ENCODE data around the gene NOL11.
A peak's percentile ranks its signal among the peaks of the same experiment; 100 is the strongest.
"Not testable (repeated sequence)": the region's sequence is repeated elsewhere in the genome, so short reads cannot be mapped to it uniquely, and the experiment has no call there.

Gene NOL11

DNA sequence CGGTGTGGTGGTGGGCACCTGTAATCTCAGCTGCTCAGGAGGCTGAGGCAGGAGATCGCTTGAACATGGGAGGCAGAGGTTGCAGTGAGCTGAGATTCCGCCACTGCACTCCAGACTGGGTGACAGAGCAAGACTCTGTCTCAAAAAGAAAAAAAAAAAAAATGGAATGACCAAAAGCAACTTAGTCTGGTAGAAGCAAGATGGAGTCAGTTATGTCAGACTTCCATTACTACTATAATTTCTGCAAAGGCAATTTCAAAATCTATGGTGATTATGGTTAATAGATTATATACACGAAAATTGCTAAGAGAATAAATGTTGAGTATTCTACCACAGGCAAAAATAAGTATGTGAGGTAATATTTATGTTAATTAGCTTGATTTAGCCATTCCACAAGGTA lies 32.3 kb downstream of the NOL11 start:
- H3K4me3 ChIP-seq (ENCODE audit: low read length), result no peak overlapping the region
- DNase-seq (ENCODE audit: low read depth, low spot score), result no peak

DNA sequence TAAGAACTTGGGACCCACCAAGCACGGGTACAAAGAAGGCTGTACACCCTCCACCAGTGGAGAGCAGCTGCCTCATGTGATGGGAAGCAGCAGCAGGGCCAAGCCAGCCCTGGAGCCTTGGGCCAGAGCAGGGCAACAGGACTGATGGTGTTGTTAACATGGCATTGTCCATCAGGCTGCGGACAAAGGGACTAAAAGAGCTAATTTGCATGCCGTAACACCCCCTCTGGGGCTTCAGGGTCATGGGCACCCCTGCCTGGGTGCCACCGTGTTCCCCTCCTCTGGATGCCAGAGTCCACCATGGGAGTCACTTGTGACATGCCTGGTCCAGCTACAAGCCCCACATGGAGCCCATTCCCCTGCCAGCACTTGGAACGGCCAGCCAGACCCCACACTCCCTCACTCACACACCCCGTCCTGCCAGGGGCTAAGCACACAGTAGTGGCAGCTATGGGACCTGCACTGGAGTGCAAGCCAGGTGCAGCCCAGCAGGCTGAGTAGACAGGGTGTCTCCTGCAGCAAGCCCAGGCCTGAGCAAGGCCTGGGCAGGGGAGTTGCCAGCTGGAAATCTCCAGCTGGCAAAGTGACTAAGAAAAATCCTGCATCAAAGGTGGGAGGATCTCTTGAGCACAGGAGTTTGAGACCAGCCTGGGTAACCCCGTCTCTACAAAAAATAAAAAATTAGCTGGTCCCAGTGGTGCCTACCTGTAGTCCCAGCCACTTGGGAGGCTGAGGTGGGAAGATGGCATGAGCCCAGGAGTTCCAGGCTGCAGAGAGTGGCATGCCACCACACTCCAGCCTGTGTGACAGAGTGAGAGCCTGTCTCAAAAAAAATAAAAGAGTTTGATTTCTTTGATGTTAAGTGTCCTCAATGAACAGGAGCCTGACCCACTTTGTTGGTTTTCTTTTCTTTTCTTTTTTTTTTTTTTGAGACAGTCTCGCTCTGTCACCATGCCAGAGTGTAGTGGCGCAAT lies 33.7 kb downstream of the NOL11 start:
- H3K4me3 ChIP-seq (ENCODE audit: low read length), result no peak overlapping the region
- DNase-seq (ENCODE audit: low read depth, low spot score), result no peak

DNA sequence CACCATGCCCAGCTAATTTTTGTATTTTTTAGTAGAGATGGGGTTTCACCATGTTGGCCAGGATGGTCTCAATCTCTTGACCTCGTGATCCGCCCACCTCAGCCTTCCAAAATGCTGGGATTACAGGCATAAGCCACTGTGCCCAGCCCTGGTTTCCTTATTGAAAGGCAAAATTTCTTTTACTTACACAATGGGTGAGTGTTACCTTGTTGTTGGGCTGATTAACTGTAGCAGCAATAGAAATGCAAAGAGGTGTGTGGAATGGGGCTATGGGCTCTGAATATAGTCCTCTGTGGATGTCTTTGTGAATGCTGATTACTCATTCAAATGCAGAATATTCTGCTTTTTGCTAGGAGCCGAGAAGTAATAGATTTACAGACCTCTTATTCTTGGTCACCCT lies 34.4 kb downstream of the NOL11 start:
- DNase-seq (ENCODE audit: low read depth, low spot score); H3K4me3 ChIP-seq (ENCODE audit: low read length): not testable (repeated sequence)

DNA sequence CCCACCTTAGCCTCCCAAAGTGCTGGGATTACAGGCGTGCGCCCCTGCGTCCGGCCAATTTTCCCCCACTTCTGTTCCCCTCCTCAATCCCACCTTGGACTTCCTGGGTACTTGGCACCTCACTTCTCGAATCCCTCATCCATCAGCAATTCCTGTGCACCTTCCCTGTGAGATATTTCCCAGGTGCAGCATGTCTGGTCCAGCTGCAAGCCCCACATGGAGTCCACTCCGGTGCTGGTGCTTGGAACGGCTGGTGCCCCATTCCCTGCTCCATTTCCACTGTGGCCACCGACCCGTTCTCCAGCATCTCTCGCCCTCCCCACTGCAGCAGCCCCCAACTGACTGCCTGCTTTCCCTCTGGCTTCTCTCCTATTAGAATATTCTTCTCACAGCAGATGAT lies 35.3 kb downstream of the NOL11 start:
- no peak for DNase-seq (ENCODE audit: low read depth, low spot score)
- H3K4me3 ChIP-seq (ENCODE audit: low read length), result no peak overlapping the region

DNA sequence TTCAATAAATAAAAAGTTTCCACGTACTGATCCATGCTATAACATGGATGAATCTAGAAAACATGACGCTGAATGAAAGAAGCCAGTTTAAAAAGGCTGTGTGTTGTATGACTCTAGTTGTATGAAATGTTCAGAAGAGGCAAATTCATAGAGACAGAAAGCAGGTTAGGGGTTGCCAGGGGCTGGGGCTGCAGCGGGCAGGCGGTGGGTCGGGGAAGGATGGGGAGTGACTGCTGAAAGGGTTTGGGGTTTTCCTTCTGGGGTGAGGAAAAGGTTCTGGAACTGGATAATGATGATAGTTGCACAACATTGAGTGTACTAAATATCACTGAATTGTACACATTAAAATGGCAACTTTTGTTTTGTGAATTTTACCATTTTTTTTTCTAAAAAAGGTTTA lies 36.3 kb downstream of the NOL11 start:
- no peak for DNase-seq (ENCODE audit: low read depth, low spot score)
- no peak overlapping the region for H3K4me3 ChIP-seq (ENCODE audit: low read length)

DNA sequence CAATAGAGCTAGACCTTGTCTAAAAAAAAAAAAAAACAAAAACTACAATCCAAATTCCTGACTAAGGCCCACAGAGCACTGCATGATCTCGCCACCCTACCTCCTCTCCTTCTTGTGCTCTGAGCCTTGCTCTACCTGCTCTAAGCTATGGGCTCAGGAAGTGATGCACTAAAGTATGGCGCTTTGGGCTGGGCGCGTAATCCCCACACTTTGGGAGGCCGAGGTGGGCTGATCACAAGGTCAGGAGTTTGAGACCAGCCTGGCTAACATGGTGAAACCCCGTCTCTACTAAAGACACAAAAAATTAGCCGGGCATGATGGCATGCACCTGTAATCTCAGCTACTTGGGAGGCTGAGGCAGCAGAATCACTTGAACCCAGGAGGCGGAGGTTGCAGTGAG lies 37.0 kb downstream of the NOL11 start:
- not testable (repeated sequence) for H3K4me3 ChIP-seq (ENCODE audit: low read length); DNase-seq (ENCODE audit: low read depth, low spot score)

DNA sequence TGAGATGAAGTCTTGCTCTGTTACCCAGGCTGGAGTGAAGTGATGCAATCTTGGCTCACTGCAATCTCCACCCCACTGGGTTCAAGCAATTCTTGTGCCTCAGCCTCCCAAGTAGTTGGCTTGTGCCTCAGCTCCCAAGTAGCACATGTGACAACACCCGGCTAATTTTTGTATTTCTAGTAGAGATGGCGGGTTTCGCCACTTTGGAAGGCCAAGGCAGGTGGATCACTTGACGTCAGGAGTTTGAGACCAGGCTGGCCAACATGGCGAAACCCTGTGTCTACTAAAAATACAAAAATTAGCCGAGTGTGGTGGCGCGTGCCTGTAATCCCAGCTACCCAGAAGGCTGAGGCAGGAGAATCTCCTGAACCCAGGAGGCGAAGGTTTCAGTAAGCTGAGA lies 39.0 kb downstream of the NOL11 start:
- not testable (repeated sequence) for DNase-seq (ENCODE audit: low read depth, low spot score)

DNA sequence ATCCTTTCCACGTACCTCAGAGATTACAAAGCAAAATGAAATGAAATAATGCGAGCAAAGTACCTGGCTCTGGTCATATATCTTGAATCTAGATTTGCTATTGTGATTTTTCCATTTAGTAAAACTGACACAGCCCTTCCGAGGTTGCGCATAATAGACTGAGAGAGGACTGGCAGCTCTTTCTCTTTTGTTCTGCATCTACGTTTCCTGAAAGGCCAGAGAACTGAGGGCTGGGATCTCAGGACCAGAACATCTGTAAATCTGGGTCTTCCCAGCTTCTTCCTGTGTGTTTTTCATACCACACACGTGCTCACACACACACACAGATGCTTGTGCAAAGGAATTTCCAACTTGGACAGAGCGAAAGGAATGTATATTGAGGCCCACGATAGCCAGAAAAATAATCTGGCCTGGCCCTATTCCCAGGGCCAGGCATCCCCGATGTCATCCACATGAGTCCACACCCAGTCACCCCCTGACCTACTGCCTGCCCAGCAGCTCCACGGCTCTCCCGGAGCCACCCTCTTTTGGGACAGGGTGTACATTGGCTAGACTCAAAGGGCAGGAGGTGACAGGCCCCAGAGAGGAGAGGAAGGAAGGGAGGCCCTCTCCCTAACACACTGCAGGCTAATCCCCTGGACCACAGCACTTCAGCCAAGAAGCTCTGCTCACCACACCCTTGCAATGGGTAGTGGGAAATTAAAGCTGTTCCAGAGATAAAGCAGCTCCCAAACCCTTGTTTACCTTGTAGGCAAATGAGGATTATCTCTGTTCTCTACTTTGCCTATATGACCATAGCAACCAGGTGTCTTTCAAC lies 41.8 kb downstream of the NOL11 start:
- H3K4me3 ChIP-seq (ENCODE audit: low read length), result no peak overlapping the region
- DNase-seq (ENCODE audit: low read depth, low spot score), result no peak

More for the DNA sequence above, 39.0 kb downstream of the NOL11 start:
- not testable (repeated sequence) for H3K4me3 ChIP-seq (ENCODE audit: low read length)

DNA sequence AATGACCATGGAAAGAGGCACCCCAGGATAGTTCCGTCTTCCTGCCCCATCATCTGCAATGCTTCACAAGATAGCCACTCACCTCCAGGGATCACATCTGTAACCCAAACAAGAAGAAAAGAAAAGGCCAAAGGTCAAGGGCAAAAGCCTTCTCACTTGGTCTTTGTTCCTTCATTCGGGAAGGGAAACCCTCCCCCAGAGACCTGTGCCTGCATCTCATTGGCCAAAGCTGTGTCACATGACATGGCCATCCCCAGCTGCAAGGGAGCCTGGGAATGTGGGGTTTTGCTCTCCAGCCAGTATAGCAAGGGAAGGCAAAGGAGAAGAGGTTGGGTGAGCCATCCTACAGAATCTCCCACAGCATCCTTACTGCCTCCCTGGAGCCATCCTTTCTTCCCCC lies 47.9 kb downstream of the NOL11 start:
- DNase-seq (ENCODE audit: low read depth, low spot score), result no peak
- H3K4me3 ChIP-seq (ENCODE audit: low read length), result no peak overlapping the region

DNA sequence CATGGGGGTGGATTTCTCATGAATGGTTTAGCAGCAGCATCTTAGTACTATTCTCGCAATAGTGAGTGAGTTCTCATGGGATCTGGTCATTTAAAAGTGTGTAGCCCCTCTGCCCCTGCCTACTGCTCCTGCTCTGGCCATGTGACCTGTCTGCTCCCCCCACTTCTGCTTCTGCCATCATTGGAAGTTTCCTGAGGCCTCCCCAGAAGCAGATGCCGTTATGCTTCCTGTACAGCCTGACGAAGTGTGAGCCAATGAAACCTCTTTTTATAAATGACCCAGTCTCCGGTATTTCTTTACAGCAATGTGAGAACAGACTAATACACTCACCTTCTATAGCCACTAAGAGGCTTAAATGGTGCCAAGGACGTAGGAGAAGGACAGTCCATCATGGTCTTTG lies 51.5 kb downstream of the NOL11 start:
- H3K4me3 ChIP-seq (ENCODE audit: low read length), result no peak overlapping the region
- no peak for DNase-seq (ENCODE audit: low read depth, low spot score)

DNA sequence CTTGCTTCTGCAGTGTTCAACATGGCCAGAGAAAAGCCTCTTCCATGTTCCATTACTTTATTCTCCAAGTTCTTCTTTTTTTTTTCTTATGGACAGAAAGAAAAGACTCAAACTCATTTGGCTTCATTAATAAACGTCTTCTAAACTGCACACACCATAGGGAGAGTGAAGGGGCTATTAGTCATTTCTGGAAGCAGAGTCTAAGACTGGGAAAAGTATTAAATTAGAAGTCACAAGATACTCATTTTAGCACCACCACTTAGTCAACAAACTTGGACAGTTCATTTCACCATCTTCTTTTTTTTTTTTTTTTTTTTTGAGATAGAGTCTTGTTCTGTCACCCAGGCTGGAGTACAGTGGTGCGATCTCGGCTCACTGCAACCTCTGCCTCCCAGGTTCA lies 52.8 kb downstream of the NOL11 start:
- no peak for DNase-seq (ENCODE audit: low read depth, low spot score)

DNA sequence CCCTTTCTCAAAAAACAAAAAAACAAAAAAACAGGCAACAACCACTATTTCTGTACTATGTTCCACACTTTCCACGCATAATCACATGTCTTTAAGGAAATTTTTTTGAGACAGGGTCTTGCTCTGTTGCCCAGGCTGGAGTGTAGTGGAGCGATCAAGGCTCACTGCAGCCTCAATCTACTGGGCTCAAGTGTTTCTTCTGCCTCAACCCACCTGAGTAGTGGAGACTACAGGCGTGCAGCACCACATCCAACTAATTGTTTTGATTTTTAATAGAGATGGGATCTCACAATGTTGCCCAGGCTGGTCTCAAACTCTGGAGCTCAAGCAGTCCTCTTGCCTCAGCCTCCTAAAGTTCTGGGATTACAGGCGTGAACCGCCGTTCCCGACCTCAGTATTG lies 54.9 kb downstream of the NOL11 start:
- no peak overlapping the region for H3K4me3 ChIP-seq (ENCODE audit: low read length)
- DNase-seq (ENCODE audit: low read depth, low spot score), result no peak

More for the DNA sequence above, 52.8 kb downstream of the NOL11 start:
- H3K4me3 ChIP-seq (ENCODE audit: low read length), result no peak overlapping the region

DNA sequence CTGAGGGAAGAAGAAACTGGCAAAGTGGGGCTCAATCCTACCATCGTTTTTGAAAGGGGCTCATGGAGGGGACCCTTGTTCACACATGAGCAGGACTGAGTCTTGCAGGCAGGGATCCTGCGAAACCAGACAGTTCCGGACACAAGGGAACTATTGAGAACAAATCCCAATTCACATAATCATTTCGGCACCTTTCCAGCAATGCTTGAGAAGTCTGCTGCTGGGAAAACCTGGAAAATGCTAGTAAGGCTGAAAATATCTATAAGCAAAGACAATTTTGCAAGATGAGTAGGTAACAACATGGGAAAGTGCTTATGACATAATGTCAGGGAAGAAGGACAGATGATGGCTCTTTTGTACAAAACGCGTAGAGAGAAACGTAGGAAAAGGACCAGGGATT lies 55.5 kb downstream of the NOL11 start:
- no peak overlapping the region for H3K4me3 ChIP-seq (ENCODE audit: low read length)

DNA sequence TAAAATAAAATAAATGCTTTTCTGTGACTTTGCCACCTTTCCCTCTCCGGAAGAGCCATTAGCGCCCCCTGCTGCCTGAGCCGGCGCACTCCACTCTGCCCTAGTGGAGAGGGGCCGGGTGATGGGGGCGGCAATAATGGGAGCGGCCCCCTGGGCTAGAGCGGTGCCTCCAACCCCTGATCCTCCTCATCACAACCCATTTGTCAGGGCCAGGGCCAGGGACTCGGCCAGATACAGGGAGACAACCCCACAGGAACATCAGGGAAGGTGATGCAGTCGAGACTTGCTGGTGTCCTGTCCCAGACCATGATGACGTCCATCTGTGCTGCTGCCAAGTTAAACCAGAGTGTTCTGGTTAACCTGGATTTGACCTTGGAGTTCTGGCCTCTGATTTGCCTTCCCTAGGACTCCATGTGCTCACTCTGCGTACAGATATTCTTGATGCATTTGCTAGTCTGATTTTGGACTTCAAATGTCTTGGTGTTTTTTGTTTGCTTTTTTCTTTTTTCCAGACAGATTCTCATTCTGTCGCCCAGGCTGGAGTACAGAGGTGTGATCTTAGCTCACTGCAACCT lies 61.4 kb downstream of the NOL11 start:
- no peak overlapping the region for H3K4me3 ChIP-seq (ENCODE audit: low read length)

More for the DNA sequence above, 55.5 kb downstream of the NOL11 start:
- DNase-seq (ENCODE audit: low read depth, low spot score), result no peak

DNA sequence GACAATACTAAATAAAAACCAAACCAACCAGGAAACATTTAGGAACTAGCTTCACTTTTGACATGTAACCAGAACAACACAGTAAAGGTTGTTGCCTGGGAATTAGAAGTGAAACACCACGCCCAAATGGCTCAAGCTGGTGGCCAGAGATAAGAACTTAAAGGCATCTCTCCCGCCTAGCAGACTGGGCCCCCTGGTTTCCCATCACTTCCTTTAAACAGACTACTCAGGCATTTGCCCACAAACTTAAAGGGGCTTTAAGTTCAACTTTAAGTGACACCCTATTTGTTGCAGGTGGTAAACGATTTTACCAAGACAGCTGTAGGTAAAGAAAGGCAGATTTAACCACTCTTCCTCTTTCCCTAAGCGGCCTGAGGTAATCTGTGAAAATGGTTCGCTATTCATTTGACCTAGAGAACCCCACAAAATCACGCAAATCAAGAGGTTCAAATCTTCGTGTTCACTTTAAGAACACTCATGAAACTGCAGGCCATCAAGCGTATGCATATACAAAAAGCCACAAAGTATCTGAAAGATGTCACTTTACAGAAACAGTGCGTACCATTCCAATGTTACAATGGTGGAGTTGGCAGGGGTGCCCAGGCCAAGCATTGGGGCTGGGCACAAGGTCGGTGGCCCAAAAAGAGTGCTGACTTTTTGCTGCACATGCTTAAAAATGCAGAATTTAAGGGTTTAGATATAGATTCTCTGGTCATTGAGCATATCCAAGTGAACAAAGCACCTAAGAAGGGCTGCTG lies 66.8 kb downstream of the NOL11 start:
- peak; percentile 99 for DNase-seq (ENCODE audit: low read depth, low spot score)
- peak overlapping the region; percentile 31 for H3K4me3 ChIP-seq (ENCODE audit: low read length)

More for the DNA sequence above, 61.4 kb downstream of the NOL11 start:
- peak; percentile 35 for DNase-seq (ENCODE audit: low read depth, low spot score)

DNA sequence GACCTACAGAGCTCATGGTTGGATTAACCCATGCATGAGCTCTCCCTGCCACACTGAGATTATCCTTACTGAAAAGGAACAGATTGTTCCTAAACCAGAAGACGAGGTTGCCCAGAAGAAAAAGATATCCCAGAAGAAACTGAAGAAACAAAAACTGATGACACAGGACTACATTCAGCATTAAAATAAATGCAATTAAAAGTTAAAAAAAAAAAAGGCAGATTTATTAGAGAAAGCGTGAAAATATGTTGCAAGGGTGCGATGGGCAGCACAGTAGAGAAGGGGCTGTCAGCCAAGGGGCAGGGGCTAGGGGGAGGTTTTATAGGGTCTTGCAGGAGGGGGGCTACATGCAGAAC lies 67.4 kb downstream of the NOL11 start:
- H3K4me3 ChIP-seq (ENCODE audit: low read length), result no peak overlapping the region
- DNase-seq (ENCODE audit: low read depth, low spot score), result no peak

DNA sequence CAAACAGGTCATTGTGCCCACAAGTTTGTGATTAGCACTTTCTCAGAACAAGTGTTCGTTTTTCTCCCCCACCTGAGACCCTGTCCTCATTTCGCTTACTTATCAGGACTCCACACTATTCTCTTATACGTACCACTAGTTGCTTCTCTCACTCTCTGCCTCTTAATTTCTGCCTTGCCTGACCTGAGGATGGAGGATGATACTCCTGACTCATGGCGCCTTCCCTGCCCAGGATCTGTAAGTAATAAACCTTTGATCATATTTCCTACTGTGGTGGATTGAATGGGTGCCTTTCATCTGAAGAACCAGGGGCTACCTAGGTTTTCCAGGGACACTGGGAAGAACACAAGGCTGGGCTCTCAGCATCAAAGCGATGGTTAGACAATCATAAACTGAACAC lies 67.8 kb downstream of the NOL11 start:
- DNase-seq (ENCODE audit: low read depth, low spot score), result no peak

More for the DNA sequence above, 67.8 kb downstream of the NOL11 start:
- H3K4me3 ChIP-seq (ENCODE audit: low read length), result no peak overlapping the region
